HG02623 (cell line): ENCODE measurements around the gene TRPV6.

Experiments used
- ATAC-seq: cut with Tn5 transposase; IDR thresholded peaks from one replicate; pipeline ENCODE4 v1.9.1; 2021; ENCODE audit warnings: moderate library complexity; ENCODE audit not compliant: unreplicated experiment

Gene TRPV6

DNA sequence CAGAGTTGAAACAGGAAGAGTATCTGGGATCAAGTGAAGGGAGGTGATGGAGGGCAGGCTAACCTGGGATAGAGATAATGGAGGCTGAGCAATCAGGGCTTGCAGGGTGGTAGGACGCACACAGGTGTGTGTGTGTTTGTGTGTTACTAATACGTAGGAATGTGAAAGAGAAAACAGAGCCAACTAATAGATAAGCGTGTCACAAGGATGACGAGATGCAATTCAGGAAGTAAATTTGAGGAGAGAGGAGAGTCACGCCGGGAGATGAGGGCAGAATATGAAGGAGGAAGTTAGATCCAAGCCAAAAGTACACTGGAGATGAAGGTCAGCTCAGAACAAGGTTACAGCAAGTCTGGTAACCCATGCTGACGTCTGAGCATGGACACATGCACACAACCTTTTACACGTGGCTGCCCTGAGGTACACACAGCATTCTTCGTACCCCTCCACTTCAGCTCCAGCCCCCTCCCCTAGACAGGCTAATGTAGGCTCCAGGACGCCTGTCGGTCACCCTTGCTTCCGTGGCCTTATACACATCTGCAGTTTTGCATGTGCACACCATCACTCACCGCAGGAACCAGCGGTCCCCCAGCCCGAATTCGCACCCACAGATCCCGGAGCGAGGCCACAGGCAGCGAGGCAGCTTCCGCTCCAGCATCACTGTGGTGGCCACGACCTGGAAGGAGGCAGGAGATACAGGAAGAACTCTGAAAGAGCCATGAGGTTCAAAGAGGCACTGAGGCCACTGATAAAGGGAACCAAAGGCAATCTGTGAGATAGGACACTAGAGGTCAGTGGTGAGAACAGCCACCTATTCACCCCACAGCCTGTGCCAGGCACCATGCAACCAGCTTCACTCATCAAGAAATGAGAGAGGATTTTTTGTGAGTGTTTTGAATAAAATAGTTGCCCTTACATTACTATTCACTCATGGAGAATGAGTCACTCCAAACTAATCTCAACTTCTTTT lies 23.7 kb upstream of the TRPV6 start:
- no peak for ATAC-seq

DNA sequence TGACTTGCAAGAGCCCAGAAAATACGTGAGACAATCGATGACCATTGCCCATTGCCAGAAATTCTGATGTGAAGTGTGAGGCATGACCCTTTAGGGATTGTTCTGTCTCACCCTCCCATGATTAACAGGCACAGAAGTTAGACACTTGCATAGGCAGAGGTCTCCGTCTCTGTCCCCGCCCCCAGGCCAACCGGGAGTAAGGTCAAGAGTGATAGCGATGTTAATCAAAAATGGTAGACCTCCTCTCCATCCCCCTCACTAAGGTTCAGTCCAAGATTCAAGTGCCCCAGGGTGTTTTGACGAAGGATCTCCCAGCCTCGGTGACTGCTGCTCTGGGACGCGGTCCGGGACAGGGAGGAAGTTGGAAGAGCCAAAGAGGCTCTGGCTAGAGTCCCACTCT lies 22.7 kb upstream of the TRPV6 start:
- ATAC-seq = no peak

DNA sequence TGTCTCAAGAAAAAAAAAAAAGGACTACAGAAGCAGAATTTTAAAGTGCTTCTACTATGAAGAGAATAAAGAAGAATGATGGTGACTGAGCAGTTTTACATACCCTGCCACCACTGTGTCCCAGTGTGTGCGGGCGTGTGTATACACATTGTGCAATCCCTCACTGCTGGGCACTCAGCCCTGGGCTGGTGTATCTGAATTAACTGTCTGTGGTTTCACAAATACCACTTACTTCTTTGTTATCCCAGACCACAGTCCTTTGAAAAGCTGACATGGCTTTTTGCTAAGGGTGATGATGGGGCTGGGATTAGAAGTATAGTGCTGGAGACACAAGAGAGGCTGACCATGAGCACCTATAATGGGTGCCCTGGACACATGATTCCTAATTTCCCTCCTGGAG lies 21.1 kb upstream of the TRPV6 start:
- ATAC-seq = no peak

DNA sequence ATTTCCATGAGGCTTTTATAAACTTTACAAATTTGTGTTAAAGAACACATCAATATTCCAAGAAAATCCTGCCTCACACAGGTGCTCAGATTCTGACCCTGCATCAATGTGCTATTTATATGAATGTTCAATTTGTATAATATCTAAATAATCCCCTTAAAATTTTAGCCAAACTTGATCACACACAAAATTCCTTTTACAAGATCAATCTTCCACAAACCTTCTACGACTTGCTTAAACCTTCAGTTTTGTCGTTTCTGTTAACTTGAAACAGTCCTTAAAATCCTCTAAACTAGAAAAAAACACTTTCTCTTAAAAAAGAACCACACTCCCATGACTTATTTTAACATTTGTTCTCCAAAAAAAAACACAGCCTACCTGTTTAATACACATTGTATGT lies 20.2 kb upstream of the TRPV6 start:
- ATAC-seq = no peak

DNA sequence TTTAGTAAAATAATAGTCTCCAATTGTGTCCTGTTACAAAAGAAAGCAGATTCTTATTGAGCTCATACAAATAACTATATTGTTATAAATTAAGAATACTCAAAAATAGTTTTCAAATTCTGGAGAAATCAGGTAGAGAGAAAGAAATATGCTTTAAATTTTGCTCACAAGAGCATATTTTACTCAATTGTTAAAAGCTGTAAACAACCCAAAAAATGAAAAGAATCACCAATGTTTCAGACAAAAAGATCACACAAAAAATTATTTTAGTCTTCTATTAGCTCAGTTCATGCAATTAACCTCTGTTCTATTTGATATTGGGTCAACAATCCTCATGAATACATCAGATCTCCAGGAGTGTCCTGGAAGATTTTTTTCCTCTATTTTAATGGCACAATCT lies 18.6 kb upstream of the TRPV6 start:
- ATAC-seq = no peak

DNA sequence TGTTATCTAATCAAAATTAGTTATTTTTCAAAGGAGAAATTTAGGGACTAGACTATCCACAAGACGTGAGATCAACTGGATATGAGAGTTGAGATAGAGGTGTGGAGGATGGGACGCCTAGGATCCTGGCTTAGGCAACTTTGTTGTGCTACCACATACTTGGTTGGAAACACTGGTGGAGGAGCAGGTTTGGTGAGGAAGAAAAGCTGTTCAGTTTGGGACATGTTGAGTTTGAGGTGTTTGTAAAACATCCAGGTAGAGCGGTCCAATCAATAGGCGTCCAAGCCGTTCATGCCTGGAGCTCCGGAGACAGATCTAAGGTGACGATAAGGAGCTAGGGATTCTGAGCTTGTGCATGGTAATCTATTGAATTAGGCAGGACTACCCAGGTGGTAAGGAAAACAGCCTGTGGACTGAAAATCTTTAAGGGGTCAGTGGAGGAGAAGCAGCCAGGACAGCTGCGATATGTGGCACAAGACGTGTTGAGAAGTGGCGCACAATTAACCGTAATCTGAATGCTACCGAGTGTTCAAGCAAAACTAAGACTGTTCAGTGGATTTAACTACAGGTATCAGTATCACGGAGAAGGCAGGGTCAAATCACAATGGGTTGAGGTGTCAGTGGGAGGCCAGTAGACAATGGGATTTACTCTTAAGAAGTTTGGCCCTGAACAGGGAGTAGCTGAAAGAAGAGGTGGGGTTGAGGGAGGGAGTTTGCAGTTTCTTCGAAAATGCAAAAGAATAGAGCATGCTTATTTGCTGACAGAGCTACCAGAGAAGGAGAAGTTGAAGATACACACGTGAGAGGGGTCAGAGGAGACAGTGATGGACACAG lies 16.1 kb upstream of the TRPV6 start:
- ATAC-seq = no peak

DNA sequence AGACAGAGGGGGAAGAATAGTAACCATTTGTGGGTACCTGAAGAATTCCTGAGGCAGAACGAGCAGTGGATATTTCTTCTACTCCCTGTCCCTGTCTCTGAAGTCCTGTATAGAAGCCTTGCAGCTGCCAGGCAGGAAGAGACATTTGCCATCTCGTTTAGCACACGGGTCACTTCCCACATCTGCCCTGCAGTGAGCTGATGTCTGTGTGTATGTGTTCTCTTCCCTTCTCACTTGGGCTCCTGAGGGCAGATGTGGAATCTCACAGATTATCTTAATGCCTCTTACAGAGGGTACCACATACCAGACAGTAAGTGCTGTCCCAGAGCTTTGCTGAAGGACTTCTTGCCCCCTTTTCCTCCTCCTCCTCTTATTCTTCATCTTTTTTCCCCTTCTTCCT lies 14.1 kb upstream of the TRPV6 start:
- ATAC-seq = no peak

DNA sequence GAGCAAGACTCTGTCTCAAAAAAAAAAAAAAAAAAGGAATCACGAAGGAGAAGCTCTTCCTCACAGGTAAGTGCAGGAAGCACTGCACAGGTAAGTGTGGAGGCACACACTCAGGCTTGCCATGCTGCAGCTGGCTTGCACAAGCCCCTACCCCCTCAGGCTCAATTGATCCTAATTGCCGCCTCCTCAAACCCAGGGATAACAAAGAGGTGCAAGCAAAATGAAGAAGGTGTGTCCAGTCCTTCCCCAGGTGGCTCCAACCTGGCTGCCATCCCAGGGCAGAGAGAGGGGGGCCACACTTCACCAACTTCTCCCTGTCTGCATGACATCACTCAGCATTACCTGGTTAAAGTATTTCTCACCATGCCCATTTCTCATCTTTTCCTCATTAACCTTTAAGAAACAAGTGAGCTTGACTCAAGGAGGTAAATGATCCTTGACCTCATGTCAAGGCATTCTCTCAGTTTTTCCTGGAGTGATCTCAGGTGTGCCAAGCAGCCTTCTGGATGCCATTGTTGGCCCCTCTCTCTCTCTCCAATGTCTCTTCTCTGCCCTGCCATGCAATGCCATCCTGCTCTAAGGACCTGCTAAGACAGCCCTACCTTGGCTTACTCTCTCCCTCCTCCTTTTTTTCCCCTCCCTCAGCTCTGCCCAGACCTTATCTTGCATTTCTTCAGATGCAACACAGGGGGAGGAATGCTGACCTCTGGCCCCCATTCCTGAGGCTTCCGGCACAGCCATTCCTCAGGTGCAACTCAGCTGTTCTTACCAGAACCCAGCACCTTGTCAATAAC lies 13.0 kb upstream of the TRPV6 start:
- ATAC-seq = no peak

DNA sequence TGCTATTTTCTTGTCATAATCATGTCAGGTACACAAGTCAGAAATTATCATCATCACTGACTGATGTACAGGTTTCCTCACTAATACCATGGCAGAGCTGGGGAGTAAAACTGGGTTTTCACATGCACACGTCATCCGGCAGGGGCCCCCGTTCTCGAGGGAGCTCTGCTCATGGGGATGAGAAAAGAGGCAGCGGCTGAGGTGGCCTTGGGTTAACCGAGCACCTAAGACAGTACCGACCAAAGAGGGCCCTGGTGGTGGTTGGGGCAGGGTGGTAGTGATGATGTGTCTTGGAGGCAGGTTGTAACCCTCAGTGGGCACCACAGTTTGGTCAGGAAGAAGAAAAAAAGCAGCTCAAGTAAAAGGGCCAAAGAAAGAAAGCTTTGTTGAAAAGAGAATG lies 12.1 kb upstream of the TRPV6 start:
- ATAC-seq = no peak

DNA sequence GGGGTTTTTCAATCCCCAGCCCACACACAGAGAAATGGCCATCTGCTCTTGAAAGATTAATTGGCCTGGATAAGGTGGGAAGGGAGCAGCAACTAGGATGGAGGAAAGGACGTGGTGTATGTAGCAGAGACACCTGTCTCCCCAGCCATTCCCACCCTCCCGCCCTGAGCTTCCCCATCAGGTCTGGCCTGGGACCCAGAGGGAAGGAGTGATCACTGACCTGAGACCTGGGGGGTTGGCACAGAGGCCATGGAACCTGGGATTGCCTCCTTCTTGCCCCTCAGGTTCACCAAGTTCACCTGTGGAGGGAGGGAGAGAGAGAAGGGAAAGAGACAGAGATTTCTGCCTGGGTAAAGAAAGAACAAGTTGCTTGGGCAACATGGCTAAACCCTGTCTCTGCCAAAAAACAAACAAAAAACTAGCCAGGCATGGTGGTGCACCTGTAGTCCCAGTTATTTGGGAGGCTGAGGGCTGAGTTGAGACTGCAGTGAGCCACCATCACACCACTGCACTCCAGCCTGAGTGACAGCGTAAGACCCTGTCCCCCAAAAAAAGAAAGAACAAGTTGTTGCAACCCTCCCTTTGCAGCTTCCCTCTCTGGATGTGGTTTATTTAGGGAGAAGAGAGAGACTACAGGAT lies 11.3 kb upstream of the TRPV6 start:
- ATAC-seq = no peak

DNA sequence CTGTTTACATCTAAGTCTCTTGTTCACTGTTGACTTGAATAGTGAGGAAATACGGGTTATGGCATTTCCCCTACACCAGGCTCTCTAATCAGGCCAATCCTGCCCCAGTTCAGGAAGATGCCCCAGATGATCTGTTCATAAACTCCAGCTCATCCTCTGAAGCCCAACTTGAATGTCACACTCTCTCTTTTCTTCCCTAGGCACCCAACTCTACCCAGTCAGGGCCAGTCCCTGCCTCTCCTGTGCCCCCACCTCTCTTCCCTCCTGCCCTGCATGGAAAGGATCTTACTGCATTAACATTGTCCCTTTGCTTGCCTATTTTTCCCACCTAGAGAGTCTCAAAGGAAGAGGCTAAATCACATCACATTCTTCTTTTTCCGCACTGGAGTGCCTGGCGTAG lies 10.6 kb upstream of the TRPV6 start:
- no peak for ATAC-seq

DNA sequence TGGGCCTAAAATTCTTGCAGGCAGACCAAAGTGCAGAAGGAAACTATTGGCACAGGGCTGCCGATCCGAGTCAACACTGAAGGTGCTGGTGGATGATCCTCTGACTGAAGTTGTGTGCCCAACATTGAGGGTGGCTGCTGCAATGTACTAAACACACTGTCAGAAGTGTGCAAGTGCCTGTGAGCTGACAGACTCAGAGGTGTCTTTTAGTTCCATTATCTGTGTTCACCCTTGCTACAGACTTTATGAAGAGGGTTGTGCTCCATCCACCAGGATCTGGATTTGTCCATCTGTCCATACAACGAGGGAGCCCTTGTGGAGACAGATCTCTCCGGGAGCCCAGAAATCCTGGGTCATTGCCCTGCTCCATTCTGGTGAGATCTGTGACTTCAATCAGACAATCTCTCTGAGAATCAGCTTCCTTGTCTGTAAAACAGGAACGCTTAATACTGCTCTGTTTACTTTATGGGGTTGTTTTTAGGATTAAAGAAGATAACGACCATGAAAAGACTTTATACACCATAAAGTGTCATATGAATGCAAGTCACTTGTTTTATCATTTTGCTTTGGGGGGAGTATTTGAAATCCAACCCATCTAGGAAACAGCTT lies 9.5 kb upstream of the TRPV6 start:
- no peak for ATAC-seq

DNA sequence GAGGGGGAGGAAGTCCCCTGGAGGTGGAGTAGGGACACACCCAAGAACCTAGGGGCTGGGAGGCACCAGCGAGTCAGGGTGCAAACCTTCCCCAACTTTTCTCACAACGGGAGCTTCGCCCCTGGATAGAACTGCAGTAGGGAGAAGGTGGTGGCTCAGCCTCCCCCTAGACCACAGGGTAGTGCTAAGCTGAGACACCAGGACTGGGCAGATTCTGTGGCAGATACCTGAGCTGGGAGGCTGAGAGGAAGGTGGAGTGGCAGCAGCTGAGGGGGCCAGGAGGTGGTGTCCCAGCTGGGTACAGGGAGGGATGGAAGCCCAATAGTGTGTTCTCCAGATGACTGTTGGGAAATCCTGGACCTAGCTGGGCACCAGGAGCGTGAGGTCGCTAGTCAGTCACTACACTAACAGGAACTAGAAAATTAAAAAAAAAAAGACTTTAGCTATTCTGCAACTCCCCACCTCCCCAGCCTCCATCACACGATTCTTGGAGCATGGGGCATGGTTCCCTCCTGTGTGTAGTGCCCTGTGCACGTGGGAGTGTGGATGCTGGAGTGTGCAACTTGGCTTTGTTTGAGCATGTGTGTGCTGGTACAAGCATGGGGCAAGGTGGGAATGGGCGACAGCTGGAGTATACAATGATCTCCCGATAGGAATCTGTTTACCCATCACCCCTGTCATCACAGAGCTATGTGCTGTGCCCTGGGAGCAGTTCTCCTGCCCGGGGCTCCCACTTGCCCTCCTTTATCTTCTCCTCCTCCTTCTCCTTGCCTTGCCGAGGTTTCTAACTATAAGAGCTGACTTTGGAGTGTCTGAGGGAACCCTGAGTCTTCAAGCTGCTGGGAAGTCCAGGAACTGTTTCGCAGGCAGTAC lies 8.8 kb upstream of the TRPV6 start:
- ATAC-seq = no peak

DNA sequence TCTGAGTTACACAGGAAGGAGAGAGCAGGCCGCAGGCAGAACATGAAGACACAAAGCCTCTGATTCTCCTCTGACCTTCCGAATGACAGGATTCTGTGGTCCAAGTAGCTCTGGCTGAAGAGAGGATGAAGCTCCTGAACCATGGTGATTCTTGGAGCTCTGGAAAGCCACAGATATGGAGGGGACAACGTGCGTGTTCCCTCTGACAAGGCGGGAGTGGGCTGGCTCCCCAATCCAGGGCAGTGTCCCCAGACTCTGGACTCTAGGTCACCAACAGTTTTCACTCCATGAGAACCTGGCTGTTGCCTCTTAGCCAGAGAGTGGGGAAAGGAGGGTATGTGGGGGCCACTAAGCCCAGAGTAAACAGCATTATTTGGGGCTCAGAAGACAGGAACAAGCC lies 7.4 kb upstream of the TRPV6 start:
- ATAC-seq = no peak

DNA sequence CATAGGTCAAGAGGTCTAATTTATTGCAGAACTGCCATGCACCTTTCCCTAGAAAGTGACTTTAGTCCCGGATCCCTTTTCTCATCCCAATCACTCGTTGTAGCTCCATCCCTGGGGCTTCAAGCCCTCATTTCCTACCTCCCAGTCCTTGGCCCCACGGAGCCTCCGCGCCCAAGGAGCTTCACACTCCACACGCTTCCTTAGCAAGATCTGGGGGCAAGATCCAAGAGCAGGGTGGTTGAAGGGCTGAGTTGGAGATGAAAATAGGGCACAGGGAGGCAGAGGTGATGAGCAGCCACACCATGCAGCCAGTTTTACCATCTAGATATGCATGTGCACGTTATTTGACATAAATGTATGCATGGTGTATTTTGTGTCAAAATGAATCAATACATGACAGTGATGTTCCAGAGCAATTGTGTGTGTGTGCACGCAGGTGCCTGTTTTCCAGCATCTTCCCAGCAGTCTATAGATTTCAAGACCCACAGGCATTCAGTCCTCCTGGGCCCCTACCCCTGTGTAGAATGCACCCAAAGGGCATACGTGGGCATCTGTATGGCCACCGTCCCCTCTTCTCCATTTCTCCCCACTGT lies 6.0 kb upstream of the TRPV6 start:
- no peak for ATAC-seq

DNA sequence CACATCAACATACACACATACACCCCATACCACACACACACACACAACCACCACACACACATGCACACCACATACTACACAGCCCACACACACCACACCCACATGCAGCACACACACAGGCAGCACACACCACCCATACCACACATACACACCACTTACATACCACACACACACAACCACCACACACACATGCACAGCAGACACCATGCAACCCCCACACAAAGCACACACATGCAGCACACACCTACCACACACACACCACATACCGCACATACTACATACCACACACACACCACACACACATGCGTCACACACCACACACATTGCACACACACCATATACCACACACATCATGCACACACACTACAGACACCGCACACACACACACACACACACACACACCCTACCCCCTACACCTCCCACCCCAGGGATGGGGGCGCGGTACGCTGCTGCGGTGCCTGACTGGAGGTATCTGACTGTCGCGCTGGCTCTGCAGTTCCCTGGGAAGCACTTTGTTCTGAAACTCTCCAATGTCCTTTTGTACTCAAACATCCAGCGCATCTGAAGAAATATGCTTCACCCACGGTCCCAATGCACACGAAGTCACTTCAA lies 5.4 kb upstream of the TRPV6 start:
- no peak for ATAC-seq

DNA sequence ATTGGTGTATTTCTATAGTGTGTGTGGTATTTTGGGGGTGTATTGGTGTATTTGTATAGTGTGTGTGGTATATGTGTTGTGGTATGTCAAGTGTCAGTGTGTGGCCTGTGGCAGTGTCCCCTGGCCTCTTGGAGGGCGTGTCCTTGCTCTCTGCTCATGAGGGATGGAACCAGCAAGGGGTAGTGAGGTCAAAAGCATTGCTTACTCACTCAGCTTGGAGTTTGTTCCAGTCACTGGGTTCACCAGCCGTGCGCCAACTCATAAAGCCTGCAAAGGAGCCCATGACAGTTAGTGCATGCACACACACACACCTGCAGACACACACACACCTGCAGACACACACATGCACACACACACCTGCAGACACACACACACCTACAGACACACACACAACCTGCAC lies 4.3 kb upstream of the TRPV6 start:
- no peak for ATAC-seq

DNA sequence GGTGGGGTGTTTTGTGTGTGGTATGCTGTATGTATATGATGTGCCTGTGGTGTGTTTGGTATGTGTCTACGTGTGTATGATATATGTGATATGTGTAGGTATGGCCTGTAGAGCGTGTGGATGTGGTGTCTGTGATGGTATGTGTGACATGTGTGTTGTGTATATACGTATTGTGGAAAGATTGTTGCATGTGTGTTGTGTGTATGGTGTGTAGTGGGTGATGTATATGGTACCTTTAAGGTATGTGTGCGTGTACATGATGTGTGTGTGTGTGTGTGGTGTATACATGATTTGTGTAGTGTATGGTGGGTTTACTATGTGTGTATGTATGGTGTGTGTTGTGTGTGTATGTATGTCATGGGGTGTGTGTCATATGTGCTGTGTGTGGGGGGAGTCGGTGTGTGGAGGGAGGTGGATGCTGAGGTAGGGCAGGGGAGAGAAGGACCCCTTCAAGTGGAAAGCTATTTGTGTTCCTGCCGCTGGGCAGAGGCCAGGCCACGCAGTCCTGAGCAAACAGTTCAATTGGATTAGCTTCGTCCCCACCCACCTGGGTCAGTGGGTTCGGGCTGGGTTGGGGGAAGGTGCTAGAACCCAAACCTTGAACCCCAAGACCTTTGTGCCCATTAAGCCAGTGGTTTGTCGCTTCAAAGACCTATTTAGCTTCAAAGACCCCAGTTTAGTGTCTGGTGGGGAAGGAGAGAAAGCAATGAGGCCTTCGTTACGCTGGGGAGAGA lies 1.9 kb upstream of the TRPV6 start:
- no peak for ATAC-seq
